Immature natural killer cell (primary cell): ENCODE results near the gene ANKH. TPM values are rescaled to one million over a fixed set of nuclear protein-coding genes. Genes with fewer than 3 reads are reported as not detected.

ENCODE experiments used
- DNase-seq, 3 donors: peaks; one replicate each; pipeline ENCODE4 v3.0.0; 2022; ENCODE audit warnings: mixed read lengths in 1 of 3
- H3K27ac Mint-ChIP-seq, 6 donors: one replicate each; pipeline ENCODE4 v1.8.0; 2020; ENCODE audit warnings: mixed read lengths in 6 of 6, mild to moderate bottlenecking in 5 of 6, inconsistent platforms in 4 of 6, moderate library complexity in 3 of 6
- H3K27me3 Mint-ChIP-seq, 3 donors: one replicate each; pipeline ENCODE4 v1.8.0; 2020 to 2021; ENCODE audit warnings: low read depth in 3 of 3, mild to moderate bottlenecking in 3 of 3, mixed read lengths in 3 of 3, moderate library complexity in 3 of 3, inconsistent platforms in 1 of 3
- H3K36me3 Mint-ChIP-seq, 3 donors: one replicate each; pipeline ENCODE4 v1.8.0; 2020; ENCODE audit warnings: mixed read lengths in 3 of 3, inconsistent platforms in 2 of 3, mild to moderate bottlenecking in 2 of 3
- H3K4me1 Mint-ChIP-seq, 2 donors: one replicate each; pipeline ENCODE4 v1.8.0; 2020; ENCODE audit warnings: inconsistent platforms in 2 of 2, mild to moderate bottlenecking in 2 of 2, mixed read lengths in 2 of 2, moderate library complexity in 1 of 2
- H3K4me3 Mint-ChIP-seq, 5 donors: one replicate each; pipeline ENCODE4 v1.8.0; 2020; ENCODE audit warnings: mild to moderate bottlenecking in 5 of 5, mixed read lengths in 5 of 5, inconsistent platforms in 3 of 5, moderate library complexity in 3 of 5
- H3K9me3 Mint-ChIP-seq, 6 donors: one replicate each; pipeline ENCODE4 v1.8.0; 2020; ENCODE audit warnings: mild to moderate bottlenecking in 6 of 6, mixed read lengths in 6 of 6, inconsistent platforms in 4 of 6, moderate library complexity in 3 of 6
- polyA plus RNA-seq, 3 donors: library from polyadenylated mRNA; unstranded; fragments of 300-500 nt; fragmentation: Illumina TruSeq; gene quantifications; one replicate each; pipeline ENCODE4 v1.2.3, GENCODE V29; 2021

Gene ANKH
- polyA plus RNA-seq, 3 donors from 2014 or later: 20.8 to 26.5 (median 25.4) TPM

DNA sequence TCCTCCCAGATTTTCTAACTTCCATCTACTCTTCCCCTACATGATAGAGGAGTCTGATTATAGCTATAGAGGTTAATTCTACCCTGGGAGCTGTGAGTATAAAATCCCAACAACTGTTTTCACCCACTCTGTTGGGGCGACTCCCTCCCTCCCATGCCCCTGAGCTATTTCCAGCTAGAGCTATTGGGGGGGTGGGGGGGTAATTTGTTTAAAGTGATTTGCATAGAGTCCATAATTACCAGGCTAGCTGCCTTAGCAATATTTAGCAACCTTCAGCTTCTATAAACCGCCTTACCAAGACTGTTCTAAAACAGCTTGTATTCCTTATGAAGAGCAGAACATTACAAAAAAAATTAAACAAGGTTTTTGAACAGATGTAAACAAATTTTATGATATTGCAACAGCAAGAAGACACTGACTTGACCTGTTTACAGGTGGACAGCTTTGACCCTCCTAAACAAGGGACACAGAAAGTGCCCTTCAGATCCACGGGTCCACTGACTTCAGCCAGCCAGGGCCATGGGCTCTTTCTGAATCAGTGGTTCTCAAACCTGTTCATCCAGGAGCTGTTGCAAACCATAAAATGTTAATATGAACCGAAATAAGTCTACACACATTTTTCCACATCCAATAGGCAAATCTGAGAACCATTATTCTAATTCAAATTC is 108.9 kb downstream of the ANKH start:
- H3K27me3 Mint-ChIP-seq: peaks cover 0 to 2% (median 0%) of the 10 kb centered on the region in 3 donors
- no peak for DNase-seq
- no peak overlapping the region for H3K27ac Mint-ChIP-seq
- H3K4me3 Mint-ChIP-seq: no peak overlapping the region
- H3K36me3 Mint-ChIP-seq: peaks cover 3 to 10% (median 7%) of the 10 kb centered on the region in 3 donors
- no peaks in the 10 kb centered on the region for H3K9me3 Mint-ChIP-seq
- H3K4me1 Mint-ChIP-seq: peaks cover 12 to 21% of the 10 kb centered on the region in 2 donors

DNA sequence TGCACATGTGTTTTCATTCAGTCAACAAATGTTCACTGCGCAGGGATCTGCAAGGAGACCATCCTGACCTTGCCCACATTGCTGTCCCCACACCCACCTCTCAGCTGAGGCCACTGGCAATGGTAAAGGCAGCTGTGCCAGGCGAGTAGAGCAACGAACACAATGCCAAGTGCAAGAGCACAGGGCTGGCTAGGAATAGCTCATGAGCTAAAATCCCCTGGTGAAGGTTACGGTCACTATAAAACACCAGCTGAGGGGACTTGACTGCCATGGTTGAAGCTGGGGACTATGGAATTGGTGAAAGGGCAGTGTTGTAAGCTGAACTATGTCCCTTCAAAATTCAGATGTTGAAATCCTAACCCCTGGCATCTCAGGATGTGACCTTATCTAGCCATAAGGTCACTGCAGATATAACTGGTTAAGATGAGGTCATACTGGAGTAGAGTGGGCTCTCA is 111.0 kb downstream of the ANKH start:
- Mint-ChIP-seq H3K36me3 (peaks cover 0 to 12% (median 11%) of the 10 kb centered on the region in 3 donors), H3K27me3 (peaks cover 0 to 2% (median 0%) of the 10 kb centered on the region in 3 donors), H3K9me3 (no peaks in the 10 kb centered on the region), H3K4me3 (no peak overlapping the region), H3K27ac (no peak overlapping the region), H3K4me1 (peaks cover 5 to 7% of the 10 kb centered on the region in 2 donors)
- DNase-seq: no peak

DNA sequence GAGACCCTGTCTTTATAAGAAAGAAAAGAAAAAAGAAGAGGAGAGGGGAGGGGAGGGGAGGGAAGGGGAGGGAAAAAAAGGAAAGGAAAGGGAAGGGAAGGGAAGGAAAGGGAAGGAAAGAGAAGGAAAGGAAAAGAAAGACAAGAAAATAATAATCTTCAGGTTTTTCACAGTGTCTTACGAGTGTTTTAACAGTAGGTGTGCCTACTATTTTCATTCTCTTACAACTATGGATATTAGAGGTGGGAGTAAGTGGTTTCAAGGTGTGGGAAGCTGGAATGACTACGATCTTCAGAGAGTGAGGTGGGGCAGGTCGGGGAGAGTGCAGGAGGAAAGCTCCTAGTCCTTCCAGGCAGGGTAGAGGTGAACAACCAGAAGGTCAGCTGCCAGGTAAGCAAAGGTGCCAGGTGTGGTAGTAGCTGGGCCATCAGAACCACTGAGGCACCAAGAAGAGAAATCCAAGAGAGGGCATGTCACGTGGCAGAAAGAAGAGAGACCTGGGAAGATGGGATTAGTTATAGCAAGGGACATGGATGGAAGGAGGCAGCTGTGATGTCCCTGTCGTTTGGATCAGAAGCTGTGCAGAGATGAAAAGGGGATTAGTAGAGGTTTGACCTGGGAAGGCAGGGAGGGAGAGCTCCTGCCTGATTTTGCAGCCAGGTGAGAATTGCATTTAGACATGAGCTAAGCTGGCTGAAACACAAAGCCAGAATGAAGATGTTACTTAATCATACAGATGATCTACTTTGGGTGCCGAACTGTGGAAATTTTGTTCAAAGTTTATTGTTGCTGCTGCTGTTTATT is 111.6 kb downstream of the ANKH start:
- no peak overlapping the region for H3K4me3 Mint-ChIP-seq
- no peaks in the 10 kb centered on the region for H3K9me3 Mint-ChIP-seq
- H3K36me3 Mint-ChIP-seq: peaks cover 0 to 11% (median 8%) of the 10 kb centered on the region in 3 donors
- H3K4me1 Mint-ChIP-seq: peaks cover 5 to 7% of the 10 kb centered on the region in 2 donors
- H3K27me3 Mint-ChIP-seq: peaks cover 0 to 2% (median 0%) of the 10 kb centered on the region in 3 donors
- no peak overlapping the region for H3K27ac Mint-ChIP-seq
- DNase-seq: no peak

DNA sequence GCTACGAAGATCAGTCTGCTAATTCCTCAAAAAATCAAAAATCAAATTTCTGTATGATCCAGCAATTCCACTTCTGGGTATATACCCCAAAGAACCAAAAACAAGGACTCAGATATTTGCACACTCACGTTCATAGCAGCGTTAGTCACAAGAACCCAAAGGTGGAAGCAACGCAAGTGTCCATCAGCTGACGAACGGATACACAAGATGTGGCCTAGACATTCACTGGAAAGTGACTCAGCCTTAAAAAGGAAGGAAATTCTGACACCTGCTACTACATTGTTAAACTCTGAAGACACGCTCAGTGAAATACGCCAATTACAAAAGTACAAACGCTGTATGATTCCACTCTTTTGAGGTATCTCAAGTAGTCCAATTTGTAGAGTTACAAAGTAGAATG is 113.7 kb downstream of the ANKH start:
- no peak for DNase-seq
- Mint-ChIP-seq H3K4me3 (no peak overlapping the region), H3K27ac (peak overlapping the region in 1 of 6 donors; percentile 31), H3K9me3 (no peaks in the 10 kb centered on the region), H3K4me1 (peaks cover 5 to 7% of the 10 kb centered on the region in 2 donors), H3K36me3 (peaks cover 5 to 21% (median 20%) of the 10 kb centered on the region in 3 donors), H3K27me3 (peaks cover 0 to 2% (median 0%) of the 10 kb centered on the region in 3 donors)

- Mint-ChIP-seq H3K4me3 (no peak overlapping the region), H3K9me3 (no peaks in the 10 kb centered on the region), H3K27me3 (peaks cover 0 to 2% (median 0%) of the 10 kb centered on the region in 3 donors), H3K36me3 (peaks cover 11 to 28% (median 27%) of the 10 kb centered on the region in 3 donors), H3K4me1 (peaks cover 5 to 7% of the 10 kb centered on the region in 2 donors), H3K27ac (no peak overlapping the region)
- no peak for DNase-seq
Observed at GRCh38 chr5:14756478-14756877, 115.1 kb downstream of the ANKH start.

DNA sequence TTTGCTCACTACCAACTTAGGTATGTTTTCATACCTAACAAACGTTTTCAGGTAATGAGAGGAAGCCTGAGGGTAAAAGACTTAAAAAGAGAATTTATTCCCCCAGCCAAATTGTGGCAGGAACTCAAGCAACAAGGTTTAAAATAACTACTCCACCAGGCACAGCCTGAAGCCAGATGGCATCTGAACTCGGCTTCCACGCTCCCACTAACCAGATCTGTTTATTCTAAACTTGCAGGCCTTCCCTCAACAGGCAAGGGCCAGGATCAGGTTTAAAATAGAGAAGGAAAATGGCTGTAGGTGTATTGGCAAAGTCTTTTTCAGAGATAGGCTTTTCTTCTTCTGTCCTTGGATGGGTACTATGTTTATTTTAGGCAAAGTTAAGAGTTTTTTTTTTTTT is 117.6 kb downstream of the ANKH start:
- Mint-ChIP-seq H3K27me3 (peaks cover 0 to 2% (median 0%) of the 10 kb centered on the region in 3 donors), H3K4me1 (no peaks in the 10 kb centered on the region), H3K27ac (no peak overlapping the region), H3K36me3 (peaks cover 20 to 45% (median 40%) of the 10 kb centered on the region in 3 donors), H3K4me3 (no peak overlapping the region), H3K9me3 (no peaks in the 10 kb centered on the region)
- DNase-seq: no peak

- Mint-ChIP-seq H3K4me3 (no peak overlapping the region), H3K4me1 (no peaks in the 10 kb centered on the region), H3K36me3 (peaks cover 20 to 44% (median 37%) of the 10 kb centered on the region in 3 donors)
Observed at GRCh38 chr5:14753292-14753691, 118.3 kb downstream of the ANKH start.

DNA sequence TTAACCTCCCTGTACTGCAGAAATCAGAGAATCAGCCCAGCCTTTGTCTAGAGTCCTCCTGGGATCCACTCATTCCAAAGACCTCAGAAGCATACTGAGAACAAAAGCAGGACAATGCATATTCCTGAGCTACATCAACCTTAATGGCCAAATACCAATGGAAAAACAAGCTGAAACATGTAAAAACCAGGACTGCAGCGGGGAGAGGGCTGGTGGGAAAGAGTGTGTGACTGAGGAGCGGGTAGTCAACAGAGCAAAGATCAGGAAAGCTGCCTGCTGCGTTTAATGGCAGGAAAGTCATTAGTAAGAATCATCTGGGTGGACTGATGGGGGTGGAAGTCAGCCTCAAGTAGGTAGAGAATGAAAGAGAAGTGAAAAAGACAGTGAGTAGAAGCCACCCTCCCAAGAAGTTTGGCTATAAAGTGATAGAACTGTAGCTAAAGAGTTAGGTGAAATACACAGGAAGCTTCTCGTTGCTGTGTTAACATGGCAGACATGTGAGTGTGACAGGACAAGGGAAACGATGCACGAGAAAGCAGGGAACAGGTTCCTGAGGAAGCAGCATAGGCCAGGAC is 119.0 kb downstream of the ANKH start:
- H3K27ac Mint-ChIP-seq: peak overlapping the region in 1 of 6 donors; percentile 15
- peaks cover 21 to 44% (median 33%) of the 10 kb centered on the region in 3 donors for H3K36me3 Mint-ChIP-seq
- no peak overlapping the region for H3K4me3 Mint-ChIP-seq
- no peaks in the 10 kb centered on the region for H3K27me3 Mint-ChIP-seq
- no peaks in the 10 kb centered on the region for H3K9me3 Mint-ChIP-seq
- H3K4me1 Mint-ChIP-seq: no peaks in the 10 kb centered on the region
- DNase-seq: no peak

More at GRCh38 chr5:14753292-14753691, 118.3 kb downstream of the ANKH start:
- H3K27ac Mint-ChIP-seq: peak overlapping the region in 1 of 6 donors; percentile 1
- H3K27me3 Mint-ChIP-seq: peaks cover 0 to 2% (median 0%) of the 10 kb centered on the region in 3 donors
- DNase-seq: no peak
- H3K9me3 Mint-ChIP-seq: no peaks in the 10 kb centered on the region

DNA sequence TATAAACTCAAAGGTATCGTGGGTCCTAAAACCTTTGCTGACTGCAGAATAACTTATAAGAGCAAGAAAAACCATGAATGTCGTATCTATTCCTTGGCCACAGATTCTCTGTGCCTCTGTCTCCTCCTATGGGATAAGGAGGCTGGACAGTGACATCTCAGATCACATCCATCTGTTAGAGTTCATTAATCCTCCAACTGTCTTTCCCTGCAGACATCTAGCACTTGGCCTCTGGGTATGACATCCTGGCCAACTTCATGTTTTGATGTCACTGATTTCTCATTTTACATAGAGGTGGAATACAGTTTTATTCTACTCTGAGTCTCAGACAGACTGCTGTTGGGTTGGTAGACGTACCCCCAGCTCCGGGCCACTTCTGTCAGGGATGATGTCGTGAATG is 120.9 kb downstream of the ANKH start:
- no peak for DNase-seq
- Mint-ChIP-seq H3K27ac (no peak overlapping the region), H3K9me3 (no peaks in the 10 kb centered on the region), H3K27me3 (peaks cover 0 to 3% (median 0%) of the 10 kb centered on the region in 3 donors), H3K36me3 (peaks cover 30 to 45% (median 32%) of the 10 kb centered on the region in 3 donors), H3K4me1 (peaks cover 8 to 10% of the 10 kb centered on the region in 2 donors), H3K4me3 (no peak overlapping the region)

- Mint-ChIP-seq H3K27me3 (peaks cover 0 to 6% (median 0%) of the 10 kb centered on the region in 3 donors), H3K27ac (peak overlapping the region in 1 of 6 donors; percentile 43), H3K4me3 (no peak overlapping the region), H3K4me1 (peaks cover 17 to 19% of the 10 kb centered on the region in 2 donors), H3K36me3 (peaks cover 31 to 46% (median 34%) of the 10 kb centered on the region in 3 donors), H3K9me3 (no peaks in the 10 kb centered on the region)
- no peak for DNase-seq
Observed at GRCh38 chr5:14749579-14750101, 121.9 kb downstream of the ANKH start.

DNA sequence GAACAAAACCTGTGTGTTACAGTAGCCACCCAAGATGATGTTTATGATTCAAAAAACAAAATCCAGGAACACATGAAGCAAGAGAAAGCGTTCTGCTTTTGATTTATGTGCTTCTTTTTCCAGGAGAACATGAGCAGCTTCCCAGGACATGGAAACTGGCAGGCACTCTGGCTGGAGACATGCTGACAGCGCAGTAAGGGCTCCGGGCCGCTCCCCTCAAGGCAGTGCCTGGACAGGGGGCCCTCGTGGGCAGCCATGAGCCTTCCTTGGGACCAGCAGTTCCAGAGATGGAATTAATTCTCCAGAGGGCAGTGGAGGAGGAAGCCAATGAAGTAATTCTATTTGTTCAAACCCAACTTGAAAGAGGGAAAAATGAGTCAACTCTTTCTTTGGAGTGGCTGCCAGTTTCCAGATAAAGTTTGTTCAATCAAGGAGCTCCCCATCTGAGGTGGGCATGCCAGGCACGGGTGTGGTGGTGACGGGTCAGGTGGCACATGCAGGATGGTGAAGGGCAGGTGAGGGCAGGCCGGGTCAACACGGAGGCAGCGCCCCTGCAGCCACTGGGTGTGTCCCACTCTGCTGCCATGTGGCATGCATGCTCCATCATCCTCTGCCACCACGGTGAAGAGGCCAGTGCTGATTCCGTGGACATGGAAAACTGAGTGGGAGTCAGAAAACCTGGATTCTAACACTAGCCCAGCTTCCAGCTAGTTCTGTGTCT is 123.2 kb downstream of the ANKH start:
- Mint-ChIP-seq H3K4me1 (peaks cover 23 to 24% of the 10 kb centered on the region in 2 donors), H3K36me3 (peaks cover 29 to 39% (median 30%) of the 10 kb centered on the region in 3 donors), H3K27ac (no peak overlapping the region), H3K4me3 (no peak overlapping the region), H3K27me3 (peaks cover 0 to 6% (median 0%) of the 10 kb centered on the region in 3 donors), H3K9me3 (no peaks in the 10 kb centered on the region)
- DNase-seq: no peak

DNA sequence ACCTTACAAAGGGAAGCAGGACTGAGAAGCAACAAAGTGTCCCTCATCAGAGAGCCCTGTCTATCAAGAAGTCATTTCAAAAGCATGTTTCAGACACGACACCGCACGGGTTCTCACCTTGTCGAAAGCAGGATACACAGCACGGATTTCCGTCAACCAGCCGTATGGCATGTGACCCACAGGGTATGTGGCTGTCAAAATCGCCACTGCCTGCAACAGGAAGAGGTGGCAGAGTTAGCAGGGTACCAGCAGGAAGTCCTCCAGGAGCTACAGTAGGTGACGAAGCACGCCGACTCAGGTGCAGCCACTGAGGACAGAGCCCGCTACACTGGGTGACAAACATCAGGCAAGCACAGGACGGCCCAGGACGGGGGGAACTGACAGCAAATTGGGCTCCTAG is 125.8 kb downstream of the ANKH start:
- Mint-ChIP-seq H3K27ac (peak overlapping the region; percentile 86 to 94 (median 88)), H3K9me3 (no peaks in the 10 kb centered on the region), H3K36me3 (peaks cover 25 to 39% (median 25%) of the 10 kb centered on the region in 3 donors), H3K27me3 (peaks cover 0 to 6% (median 3%) of the 10 kb centered on the region in 3 donors), H3K4me1 (peaks cover 23 to 24% of the 10 kb centered on the region in 2 donors), H3K4me3 (peak overlapping the region; percentile 33 to 68 (median 51))
- DNase-seq: peak; percentile 74 to 82 (median 79)

DNA sequence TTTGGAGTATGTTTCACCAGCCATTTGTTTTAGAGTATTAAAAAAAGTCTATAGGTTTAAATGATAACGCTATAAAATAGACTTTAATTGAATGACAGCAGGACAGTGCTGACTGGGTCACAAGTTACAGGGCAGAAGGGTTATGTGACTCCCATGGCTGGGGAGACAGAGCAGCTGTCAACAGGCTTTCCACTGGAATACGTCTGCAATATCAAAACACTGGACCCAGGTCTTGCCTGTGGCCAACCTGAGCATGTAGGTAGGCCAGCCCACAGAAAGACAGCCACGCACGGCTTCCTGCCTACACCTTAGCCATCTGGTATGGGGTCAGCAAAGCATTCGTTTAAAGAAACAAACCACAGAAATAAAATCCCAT is 126.4 kb downstream of the ANKH start:
- no peak for DNase-seq
- Mint-ChIP-seq H3K27me3 (peaks cover 0 to 6% (median 3%) of the 10 kb centered on the region in 3 donors), H3K4me3 (peak overlapping the region in 3 of 5 donors; percentile 40 to 50 (median 41)), H3K4me1 (peaks cover 23 to 24% of the 10 kb centered on the region in 2 donors), H3K36me3 (peaks cover 20 to 36% (median 21%) of the 10 kb centered on the region in 3 donors), H3K27ac (peak overlapping the region; percentile 86 to 94 (median 88)), H3K9me3 (no peaks in the 10 kb centered on the region)
